GM19372 (cell line): ENCODE measurements around the gene MGAT3.
"Not testable (repeated sequence)": the region's sequence is repeated elsewhere in the genome, so short reads cannot be mapped to it uniquely, and the experiment has no call there.

Source experiments
- ATAC-seq: cut with Tn5 transposase; IDR thresholded peaks from one replicate; pipeline ENCODE4 v1.9.1; 2021; ENCODE audit warnings: mild to moderate bottlenecking, low read depth, moderate library complexity; ENCODE audit not compliant: unreplicated experiment

The MGAT3 gene, protein sequence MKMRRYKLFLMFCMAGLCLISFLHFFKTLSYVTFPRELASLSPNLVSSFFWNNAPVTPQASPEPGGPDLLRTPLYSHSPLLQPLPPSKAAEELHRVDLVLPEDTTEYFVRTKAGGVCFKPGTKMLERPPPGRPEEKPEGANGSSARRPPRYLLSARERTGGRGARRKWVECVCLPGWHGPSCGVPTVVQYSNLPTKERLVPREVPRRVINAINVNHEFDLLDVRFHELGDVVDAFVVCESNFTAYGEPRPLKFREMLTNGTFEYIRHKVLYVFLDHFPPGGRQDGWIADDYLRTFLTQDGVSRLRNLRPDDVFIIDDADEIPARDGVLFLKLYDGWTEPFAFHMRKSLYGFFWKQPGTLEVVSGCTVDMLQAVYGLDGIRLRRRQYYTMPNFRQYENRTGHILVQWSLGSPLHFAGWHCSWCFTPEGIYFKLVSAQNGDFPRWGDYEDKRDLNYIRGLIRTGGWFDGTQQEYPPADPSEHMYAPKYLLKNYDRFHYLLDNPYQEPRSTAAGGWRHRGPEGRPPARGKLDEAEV

DNA sequence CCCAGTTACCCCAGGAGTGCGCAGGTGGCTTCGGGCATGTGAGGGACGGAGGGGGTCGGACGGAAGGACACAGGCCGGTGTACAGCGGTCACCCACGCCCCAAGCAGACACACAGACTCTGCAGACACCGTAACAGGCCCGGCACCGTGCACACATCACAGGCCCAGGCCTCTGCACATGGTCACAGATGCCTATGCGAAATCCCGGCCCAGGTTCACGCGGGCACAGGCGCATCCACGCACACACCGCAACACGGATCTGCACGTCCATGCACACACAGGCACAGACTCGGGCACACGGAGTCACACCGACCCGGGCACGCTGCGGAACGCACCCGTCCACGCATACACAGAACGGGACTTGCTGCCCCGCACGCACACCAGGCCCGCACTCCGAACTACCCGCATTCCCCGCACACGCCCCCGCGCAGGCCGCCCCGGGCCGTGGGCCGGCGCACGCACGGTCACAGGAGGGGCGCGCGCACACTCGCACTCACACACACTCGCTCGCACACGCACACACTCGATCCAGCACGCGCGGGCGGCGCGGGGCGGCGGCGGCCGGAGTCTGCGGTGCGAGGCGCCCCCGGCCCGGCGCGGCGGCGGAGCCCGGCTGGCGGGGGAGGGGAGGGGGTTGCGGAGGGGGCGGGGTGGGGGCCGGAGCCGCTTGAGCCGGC, at the start of gene MGAT3:
MGAT3 (plus strand) TSS at position 491 of the 676 bp plus-strand sequence. CDS start 30,336 bp downstream, outside the sequence.
- ATAC-seq: no peak

DNA sequence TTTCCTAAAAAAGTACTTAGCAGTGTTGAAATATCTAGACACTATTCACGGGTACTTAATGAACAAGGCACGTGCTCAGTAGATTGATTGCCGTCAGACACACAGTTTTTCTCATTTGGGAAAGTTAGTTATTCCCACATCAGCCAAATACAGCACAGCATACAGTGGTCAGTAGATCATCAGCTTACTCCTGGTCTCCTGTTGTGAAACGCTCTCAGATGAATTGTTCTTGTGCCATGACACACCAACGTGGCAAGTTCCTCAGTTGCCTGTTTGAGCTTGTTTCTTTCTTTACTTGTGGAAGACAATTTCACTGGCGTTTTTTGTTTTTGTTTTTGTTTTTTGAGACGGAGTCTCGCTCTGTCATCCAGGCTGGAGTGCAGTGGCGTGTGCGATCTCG, 48.6 kb upstream of the MGAT3 start:
- no peak for ATAC-seq

DNA sequence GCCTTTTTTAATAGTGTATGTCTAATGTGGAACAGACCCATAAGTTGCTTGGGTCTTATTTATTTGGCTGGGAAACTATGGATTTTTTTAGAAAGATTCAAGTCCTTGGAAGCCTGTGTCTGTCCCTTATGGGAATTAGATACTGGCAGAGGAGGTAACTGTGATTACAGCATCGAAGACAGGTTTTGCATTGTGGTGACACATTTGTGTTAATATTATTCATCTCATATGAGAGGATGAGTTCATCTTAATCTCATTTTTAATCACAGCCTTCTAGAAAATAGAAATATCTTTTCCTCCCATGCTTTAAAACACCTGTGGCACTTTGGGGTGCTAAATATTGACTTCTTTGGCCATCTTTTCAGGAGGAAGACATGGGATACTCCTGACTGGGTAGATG, 48.0 kb upstream of the MGAT3 start:
- ATAC-seq: no peak

DNA sequence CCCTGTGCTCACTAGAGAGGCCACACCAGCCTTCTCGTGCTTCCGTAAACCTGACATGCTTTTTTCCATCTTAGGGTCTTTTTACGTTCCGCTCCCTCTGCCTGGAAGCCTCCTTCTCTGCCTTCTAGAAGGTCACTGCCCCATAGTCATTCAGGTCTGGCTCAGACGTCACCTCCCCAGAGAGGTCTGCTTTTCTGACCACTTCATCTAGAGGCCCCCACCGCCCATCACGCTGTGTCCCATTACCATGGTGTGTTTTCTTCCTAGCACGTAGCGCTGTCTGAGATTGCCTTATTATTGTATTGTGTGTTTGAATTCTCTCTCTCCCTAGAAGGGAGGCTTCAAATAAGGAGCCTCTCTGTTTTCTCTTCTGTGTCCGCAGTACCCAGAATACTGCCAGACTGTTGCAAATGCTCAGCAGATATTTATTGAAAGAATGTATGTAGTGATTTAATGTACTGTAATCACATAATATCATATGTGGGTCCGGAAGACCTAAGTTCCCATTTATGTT, 47.2 kb upstream of the MGAT3 start:
- ATAC-seq: no peak

DNA sequence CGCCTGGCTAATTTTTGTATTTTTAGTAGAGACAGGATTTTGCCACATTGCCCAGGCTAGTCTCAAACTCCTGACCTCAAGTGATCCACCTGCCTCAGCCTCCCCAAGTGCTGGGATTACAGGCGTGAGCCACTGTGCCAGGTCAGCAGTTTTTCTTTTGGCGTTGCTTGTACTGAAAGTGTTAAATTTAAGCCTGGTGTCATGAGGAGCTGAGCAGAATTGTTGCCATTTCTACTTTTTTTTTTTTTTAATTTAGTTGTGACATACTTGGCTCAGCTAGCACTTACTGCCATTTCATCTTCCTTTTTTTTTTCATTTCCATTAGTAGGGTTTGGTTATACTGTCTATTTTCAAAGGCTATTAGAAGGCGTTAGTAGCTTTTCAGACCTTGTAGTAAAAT, 46.5 kb upstream of the MGAT3 start:
- no peak for ATAC-seq

DNA sequence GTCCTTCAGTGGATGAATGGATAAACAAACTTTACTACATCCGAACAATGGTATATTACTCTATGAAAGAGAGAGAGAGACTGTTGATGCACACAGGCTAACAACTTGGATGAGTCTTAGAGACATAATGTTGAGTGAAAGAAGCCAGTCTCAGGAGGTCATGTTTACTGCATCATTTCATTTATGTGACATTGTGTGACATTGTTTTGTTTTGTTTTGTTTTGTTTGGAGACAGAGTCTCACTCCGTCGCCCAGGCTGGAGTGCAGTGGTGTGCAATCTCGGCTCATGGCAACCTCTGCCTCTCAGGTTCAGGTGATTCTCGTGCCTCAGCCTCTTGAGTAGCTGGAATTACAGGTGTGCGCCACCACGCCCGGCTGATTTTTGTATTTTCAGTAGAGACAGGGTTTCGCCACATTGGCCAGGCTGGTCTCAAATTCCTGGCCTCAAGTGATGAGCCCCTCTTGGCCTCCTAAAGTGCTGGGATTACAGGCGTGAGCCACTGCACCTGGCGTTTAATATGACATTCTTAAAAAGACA, 44.9 kb upstream of the MGAT3 start:
- ATAC-seq: not testable (repeated sequence)

DNA sequence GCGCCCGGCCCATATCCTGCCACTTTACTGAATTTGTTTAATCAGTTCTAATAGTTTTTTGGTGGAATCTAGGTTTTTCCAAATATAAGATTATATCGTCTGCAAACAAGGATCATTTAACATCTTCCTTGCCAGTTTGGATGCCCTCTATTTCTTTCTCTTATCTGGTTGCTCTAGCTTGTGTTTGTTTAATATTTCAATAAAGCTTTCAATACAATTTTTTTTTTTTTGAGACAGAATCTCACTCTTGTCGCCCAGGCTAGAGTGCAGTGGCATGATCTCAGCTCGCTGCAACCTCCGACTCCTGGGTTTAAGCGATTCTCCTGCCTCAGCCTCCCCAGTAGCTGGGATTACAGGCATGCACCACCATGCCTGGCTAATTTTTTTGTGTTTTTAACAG, 43.6 kb upstream of the MGAT3 start:
- not testable (repeated sequence) for ATAC-seq

DNA sequence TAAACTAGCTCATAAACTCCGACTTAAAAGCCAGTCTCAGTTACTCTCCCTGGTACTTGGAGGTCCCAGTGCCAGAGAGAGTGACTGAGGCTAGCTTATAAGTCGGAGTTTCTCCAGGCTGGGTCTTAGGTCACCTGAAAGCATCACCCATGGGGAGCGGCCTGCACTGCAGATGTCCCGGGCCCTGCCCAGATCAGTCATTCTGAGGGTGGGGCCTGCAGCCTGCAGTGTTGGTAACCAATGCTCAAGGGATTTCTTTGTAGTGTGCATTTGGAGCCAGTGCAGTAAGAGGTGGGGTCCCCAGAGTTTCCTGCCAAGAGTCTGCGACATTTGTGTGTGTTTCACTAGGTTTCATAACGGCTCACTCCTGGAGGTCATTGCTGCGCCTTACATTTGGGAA, 42.4 kb upstream of the MGAT3 start:
- no peak for ATAC-seq

DNA sequence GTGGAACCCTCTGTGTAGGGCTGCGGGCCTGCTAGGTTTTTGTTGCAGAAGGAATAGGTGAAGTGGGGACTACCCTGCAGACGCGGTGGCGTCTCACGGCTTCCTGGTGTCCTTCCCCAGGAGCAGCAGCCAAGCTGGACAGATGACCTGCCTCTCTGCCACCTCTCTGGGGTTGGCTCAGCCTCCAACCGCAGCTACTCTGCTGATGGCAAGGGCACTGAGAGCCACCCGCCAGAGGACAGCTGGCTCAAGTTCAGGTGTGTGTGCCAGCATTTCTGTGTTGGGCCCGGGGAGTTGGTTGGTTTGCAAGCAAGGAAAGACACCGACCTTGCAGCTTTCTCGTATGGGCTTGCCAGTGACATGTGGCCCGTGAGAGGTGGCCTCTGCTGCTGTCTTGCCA, 41.9 kb upstream of the MGAT3 start:
- no peak for ATAC-seq

DNA sequence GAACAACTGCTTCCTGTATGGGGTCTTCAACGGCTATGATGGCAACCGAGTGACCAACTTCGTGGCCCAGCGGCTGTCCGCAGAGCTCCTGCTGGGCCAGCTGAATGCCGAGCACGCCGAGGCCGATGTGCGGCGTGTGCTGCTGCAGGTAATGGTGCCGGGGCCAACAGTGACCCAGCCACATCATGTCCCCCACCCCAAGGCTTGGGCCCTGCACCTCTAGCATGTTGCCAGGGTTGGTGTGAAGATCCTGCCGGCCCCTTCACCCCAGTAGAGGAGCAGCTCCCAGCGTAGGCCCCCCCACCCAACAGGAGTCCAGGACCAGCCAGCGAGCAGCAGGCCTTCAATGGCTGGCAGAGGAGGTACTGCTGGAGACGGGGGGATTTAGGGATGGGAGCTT, 41.3 kb upstream of the MGAT3 start:
- ATAC-seq: no peak

DNA sequence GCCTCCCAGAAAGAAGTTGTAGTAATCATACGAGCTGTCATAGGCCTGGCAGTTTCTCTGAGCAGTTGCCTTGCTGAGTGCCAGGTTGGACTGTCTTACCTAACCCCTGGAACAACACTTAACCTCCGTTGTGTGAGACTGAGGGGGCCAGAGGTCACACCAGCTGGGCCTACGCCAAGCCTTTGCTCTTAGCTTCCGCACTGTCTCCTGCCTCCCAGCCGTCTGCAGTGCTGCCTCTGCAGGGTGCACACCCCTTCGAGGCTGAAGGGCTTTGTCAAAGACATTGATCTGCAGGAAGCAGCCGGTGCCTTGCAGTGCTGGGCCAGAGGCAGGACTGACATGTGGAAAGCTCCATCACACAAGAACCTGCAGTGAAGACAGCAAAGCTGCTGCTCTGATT, 40.5 kb upstream of the MGAT3 start:
- ATAC-seq: no peak

DNA sequence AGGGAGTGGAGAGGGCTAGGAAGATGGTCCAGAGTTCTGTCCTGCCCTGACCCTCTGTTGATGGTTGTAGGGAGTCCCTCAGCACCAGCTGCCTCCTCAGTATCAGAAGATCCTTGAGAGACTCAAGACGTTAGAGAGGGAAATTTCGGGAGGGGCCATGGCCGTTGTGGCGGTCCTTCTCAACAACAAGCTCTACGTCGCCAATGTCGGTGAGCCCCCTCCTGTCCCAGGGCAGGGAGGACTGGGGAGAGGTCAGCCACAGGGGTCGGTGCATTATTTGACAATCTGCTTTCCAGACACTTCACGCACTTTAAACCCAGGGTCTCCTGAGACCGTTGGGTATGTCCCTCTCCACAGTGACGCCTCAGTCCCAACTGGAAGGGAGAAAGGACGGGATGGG, 39.2 kb upstream of the MGAT3 start:
- ATAC-seq: no peak

DNA sequence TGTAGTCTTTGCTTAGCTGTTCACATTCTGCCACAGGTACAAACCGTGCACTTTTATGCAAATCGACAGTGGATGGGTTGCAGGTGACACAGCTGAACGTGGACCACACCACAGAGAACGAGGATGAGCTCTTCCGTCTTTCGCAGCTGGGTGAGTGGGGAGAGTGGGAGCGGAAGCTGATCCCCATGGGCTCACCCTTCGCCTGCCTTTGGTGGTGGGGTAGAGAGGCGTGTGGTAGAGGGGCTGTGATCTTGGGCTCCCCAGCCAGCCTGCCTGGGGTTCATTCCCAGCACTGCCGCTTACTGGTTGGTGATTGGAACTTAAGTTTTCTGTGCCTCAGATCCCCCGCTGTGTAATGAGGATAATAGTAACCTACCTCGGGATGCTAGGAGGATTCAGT, 38.1 kb upstream of the MGAT3 start:
- no peak for ATAC-seq

DNA sequence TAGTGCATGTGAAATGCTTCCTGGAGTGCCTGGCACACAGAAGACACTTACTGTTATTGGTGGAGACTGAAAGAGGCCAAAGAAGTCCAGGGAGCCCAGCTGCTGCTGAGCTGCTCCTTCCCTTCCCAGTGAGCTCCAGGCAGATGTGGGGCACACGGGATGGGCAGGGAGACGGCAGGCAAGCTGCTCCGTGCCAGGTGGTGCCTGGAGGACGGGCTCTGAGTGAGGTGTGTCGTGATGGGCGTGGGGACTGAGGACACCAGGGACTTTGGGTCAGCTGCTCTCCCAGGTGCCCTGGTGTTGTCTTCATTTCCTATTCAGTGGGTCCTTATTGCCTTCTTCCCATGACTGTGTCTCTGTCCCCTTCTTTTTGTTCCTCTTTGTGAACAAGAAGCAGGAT, 37.7 kb upstream of the MGAT3 start:
- ATAC-seq: no peak

DNA sequence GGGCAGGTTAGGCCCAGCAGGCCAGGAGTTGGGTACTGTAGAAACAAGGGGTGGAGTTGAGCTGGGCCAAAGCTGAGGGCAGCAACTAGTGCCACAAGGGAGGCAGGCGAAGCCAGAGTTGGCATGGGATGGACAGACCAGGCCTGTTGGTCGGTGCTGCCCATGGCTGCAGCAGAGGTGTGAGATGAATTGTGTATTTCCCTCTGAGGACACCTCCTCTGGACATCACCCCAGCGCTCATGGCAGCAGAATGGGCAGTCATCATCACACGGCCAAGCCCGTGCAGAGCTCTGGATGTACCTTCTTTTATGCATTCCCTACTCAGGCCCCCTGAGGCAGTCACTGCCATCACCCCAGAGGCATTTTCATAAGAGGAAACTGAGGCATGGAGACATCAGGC, 36.9 kb upstream of the MGAT3 start:
- ATAC-seq: no peak

DNA sequence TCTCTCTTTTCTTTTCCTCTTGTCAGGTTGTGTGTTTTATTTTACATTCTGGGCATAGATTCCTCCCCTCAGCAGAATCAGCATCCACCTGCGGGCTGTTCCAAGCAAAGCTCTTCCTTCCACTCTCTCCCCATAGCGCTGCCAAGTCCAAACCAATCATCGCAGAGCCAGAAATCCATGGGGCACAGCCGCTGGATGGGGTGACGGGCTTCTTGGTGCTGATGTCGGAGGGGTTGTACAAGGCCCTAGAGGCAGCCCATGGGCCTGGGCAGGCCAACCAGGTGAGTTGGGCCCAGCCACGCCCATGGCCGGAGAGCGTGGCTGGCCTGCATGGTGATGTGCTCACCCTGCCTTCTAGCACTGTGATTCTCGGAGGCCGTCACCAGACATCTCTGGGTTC, 35.1 kb upstream of the MGAT3 start:
- ATAC-seq: no peak

DNA sequence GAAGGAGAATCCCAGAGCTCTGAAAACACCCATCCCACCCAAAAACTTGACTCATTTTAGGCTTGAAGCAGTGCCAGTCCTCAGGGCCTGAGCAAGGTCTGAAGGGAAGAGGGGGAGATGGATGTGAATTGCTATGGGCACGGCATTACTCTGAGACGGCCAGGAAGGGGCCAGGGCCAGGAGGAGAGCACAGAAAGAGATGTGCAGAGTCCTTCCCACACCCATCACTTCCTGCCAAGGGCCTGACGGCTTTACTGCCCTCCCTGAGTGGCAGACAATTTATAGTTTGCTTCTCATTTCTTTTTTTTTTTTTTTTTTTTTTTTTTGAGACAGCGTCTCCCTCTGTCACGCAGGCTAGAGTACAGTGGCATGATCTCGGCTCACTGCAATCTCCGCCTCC, 34.7 kb upstream of the MGAT3 start:
- ATAC-seq: no peak

DNA sequence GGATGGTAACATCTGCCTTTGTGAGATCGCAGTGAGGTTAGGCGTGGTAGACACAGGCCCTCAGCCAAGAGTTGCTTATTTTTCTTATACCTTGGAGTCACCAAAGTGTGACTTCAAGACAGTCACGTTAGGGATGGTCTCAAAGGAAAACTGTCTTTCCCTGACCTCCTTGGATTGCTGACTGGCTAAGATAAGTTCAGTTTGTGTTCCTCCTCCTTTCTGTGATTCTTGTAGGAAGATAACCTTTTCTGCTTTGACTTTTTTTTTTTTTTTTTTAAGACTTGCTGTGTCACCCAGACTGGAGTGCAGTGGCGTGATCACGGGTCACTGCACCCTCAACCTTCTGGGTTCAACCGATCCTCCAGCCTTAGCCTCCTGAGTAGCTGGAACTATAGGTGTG, 34.1 kb upstream of the MGAT3 start:
- ATAC-seq: no peak

DNA sequence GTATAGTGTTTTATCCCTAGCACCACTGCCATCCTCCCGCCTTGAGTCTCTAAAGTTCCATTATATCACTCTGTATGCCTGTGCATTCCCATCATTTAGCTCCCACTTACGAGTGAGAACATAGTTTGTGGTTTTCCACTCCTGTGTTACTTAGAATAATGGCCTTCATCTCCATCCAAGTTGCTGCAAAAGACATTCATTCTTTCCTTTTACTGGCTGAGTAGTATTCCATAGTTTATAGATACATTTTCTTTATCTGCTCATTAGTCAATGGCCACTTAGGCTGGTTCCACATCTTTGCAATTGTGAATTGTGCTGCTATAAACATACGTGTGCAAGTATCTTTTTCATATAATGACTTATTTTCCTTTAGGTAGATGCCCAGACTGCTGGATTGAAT, 32.8 kb upstream of the MGAT3 start:
- no peak for ATAC-seq

DNA sequence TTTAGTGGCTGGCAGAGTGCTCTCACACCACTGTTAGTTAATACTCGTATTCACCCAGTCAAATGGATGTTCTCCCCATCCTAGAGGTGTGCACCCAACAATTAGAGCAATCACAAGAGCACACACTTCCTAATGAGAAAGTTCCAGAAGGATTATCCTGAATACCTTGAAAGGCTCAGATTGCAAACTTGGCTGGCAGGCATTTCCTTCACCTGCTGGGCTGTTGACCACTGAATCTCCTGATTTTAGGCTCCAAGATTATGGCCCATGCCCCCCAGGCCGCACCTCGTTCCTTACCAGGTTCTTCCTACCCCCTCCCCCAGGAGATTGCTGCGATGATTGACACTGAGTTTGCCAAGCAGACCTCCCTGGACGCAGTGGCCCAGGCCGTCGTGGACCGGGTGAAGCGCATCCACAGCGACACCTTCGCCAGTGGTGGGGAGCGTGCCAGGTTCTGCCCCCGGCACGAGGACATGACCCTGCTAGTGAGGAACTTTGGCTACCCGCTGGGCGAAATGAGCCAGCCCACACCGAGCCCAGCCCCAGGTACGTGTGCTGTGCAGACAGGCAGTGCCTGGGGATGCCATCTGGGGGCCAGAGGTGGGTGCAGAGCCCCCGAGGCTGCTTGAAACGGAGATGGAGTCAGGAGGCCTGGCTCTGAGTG, 30.3 kb upstream of the MGAT3 start:
- no peak for ATAC-seq
